Left lung (tissue), 10 donors: Measurements from ENCODE around the gene HLA-A. TPM values are rescaled to one million over a fixed set of nuclear protein-coding genes. Genes with fewer than 3 reads are reported as not detected.
"Not testable (repeated sequence)": the region's sequence is repeated elsewhere in the genome, so short reads cannot be mapped to it uniquely, and the experiment has no call there.

Source experiments
- ATAC-seq: fragments of 200-7000 bp; cut with Tn5 transposase; one replicate; pipeline ENCODE4 v1.9.1; 2020; ENCODE audit warnings: moderate library complexity
- DNase-seq, 4 donors: peaks; one replicate each; pipeline ENCODE4 v3.0.0-alpha.2; 2013 to 2020
- H3K27ac ChIP-seq, 2 donors: fragments of 200-600 bp; sonication (generic) in 1 of 2; one replicate each; pipeline versions ENCODE4 v1.5.0 to v1.8.0; 2020 to 2021
- H3K27me3 ChIP-seq, 2 donors: fragments of 200-600 bp; sonication (generic) in 1 of 2; one replicate each; pipeline versions ENCODE4 v1.5.0 to v1.8.0; 2020 to 2021
- H3K36me3 ChIP-seq, 2 donors: fragments of 200-600 bp; sonication (generic) in 1 of 2; one replicate each; pipeline versions ENCODE4 v1.5.0 to v1.8.0; 2020 to 2021
- H3K4me1 ChIP-seq, 2 donors: fragments of 200-600 bp; one replicate each; pipeline ENCODE4 v1.8.0; 2021
- H3K4me3 ChIP-seq, 2 donors: fragments of 200-600 bp; sonication (generic) in 1 of 2; one replicate each; pipeline versions ENCODE4 v1.5.0 to v1.8.0; 2020 to 2021; ENCODE audit warnings: mild to moderate bottlenecking in 1 of 2
- H3K9me3 ChIP-seq, 2 donors: fragments of 200-600 bp; sonication (generic) in 1 of 2; one replicate each; pipeline versions ENCODE4 v1.5.0 to v1.8.0; 2020 to 2021
- intact Hi-C, 2 donors: fragments of 100-400 bp; cut with DNase I; formaldehyde crosslinking; loops; one replicate each; pipeline versions ENCODE4 v1.11.2 to v1.14.2; 2022
- polyA plus RNA-seq, 6 donors: library from polyadenylated mRNA; unstranded; fragments of 120-200 nt; gene quantifications; one replicate each; pipeline ENCODE4 v1.2.1, GENCODE V29; 2013; ENCODE audit not compliant: insufficient read length in 6 of 6
- total RNA-seq, 2 donors: library from RNA; stranded (reverse); fragmentation: NEBNext Ultra II Directional; extraction: Animal tissue kit (Norgen Biotek cat#: 25700); gene quantifications; one replicate each; pipeline ENCODE4 v1.2.1, GENCODE V29; 2021
- TF ChIP-seq, protein P1 (sequence below), 2 donors: fragments of 200-600 bp; sonication (generic) in 1 of 2; IDR thresholded peaks; one replicate each; pipeline versions ENCODE4 v1.5.0 to v1.8.0; 2021; ENCODE audit warnings: antibody characterized with exemption in 2 of 2
- donor health status: DM: no; HTN: yes; CAD: no.
- donor health status: DM: no; HTN: no; CAD: no.

HLA-A gene
- total and polyA plus RNA-seq, 8 donors, result 218 to 1,150 (median 275) TPM

DNA sequence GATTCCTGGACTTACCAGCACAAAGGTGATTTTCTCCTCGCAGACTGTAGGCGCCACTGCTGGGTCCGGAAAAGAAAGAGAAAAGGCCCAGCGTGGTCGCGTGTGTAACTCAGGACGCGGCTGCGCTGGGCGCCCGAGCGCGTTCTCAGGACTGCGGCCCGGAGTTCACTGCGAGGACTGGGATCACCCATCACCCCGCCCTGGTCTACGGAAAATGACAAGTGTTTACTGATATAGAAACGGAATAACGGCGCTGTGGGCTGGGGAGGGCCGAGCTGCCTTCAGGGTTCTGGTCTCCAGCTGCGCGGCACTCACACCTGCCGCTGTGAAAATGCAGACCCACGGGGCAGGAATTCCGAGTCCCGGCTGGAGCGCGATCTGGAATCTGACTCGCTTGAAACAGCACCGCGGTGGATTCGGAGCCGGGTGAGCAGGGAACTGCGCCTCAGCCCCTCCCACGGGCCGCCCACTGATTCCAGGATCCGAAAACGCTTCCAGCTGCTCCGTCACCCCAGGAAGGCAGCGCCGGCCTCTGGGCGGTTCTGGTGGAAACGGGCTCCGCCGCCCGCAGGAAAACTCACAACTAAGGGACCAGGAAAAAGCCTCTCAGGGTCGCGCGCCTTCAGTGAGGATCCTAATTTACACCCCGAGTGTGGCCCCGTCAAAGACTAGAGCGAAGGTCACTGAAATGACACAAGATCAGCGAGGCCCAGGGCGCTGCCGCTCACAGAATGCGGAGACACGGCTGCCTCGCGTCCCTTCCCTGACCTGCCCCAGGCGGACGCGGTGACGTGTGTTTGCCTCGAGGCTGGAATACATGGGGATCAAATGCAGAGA is 34.5 kb downstream of the HLA-A start:
- Histone ChIP-seq H3K27ac (peak overlapping the region; percentile 82 to 92), H3K4me1 (peaks cover 7 to 36% of the 10 kb centered on the region in 2 donors), H3K27me3 (peaks cover 0 to 40% of the 10 kb centered on the region in 2 donors), H3K9me3 (no peaks in the 10 kb centered on the region), H3K36me3 (no peaks in the 10 kb centered on the region), H3K4me3 (peak overlapping the region; percentile 37 to 53)
- TF ChIP-seq, protein P1, sequence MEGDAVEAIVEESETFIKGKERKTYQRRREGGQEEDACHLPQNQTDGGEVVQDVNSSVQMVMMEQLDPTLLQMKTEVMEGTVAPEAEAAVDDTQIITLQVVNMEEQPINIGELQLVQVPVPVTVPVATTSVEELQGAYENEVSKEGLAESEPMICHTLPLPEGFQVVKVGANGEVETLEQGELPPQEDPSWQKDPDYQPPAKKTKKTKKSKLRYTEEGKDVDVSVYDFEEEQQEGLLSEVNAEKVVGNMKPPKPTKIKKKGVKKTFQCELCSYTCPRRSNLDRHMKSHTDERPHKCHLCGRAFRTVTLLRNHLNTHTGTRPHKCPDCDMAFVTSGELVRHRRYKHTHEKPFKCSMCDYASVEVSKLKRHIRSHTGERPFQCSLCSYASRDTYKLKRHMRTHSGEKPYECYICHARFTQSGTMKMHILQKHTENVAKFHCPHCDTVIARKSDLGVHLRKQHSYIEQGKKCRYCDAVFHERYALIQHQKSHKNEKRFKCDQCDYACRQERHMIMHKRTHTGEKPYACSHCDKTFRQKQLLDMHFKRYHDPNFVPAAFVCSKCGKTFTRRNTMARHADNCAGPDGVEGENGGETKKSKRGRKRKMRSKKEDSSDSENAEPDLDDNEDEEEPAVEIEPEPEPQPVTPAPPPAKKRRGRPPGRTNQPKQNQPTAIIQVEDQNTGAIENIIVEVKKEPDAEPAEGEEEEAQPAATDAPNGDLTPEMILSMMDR (IDR thresholded peaks at IDR 0.05), result no peak
- intact Hi-C loops, result no loop called here
- peak; percentile 96 for ATAC-seq
- DNase-seq, result peak in 3 of 4 donors; percentile 69 to 93 (median 88)

DNA sequence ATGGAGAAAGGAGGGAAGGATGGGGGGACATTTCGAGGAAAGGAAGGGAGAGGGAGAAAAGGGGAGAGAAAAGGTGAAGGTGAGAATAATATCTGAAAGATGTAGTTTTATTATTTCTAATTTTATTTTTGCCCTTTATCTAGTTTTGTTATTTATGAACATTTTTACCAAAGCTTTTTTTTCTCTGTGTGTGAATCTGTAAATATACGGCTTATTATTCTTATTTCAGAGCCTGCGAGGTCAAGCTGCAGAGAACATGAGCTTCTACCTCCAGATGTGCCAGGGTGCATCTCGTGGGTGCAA is 35.0 kb downstream of the HLA-A start:
- Histone ChIP-seq H3K4me3 (peak overlapping the region; percentile 37 to 53), H3K27ac (peak overlapping the region; percentile 82 to 92), H3K9me3 (no peaks in the 10 kb centered on the region), H3K4me1 (peaks cover 7 to 36% of the 10 kb centered on the region in 2 donors), H3K36me3 (no peaks in the 10 kb centered on the region), H3K27me3 (peaks cover 0 to 40% of the 10 kb centered on the region in 2 donors)
- intact Hi-C loops, result no loop called here
- TF ChIP-seq, protein P1 (IDR thresholded peaks at IDR 0.05), result no peak
- DNase-seq (no peak), ATAC-seq (no peak)

DNA sequence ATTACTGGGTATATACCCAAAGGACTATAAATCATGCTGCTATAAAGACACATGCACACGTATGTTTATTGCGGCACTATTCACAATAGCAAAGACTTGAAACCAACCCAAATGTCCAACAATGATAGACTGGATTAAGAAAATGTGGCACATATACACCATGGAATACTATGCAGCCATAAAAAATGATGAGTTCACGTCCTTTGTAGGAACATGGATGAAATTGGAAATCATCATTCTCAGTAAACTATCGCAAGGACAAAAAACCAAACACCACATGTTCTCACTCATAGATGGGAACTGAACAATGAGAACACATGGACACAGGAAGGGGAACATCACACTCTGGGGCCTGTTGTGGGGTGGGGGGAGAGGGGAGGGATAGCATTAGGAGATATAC is 37.7 kb downstream of the HLA-A start:
- ATAC-seq, H3K9me3 ChIP-seq, H3K27ac ChIP-seq, H3K36me3 ChIP-seq, intact Hi-C loops, H3K4me3 ChIP-seq, DNase-seq: not testable (repeated sequence)
- Histone ChIP-seq H3K4me1 (peaks cover 7 to 23% of the 10 kb centered on the region in 2 donors), H3K27me3 (peaks cover 0 to 33% of the 10 kb centered on the region in 2 donors)

DNA sequence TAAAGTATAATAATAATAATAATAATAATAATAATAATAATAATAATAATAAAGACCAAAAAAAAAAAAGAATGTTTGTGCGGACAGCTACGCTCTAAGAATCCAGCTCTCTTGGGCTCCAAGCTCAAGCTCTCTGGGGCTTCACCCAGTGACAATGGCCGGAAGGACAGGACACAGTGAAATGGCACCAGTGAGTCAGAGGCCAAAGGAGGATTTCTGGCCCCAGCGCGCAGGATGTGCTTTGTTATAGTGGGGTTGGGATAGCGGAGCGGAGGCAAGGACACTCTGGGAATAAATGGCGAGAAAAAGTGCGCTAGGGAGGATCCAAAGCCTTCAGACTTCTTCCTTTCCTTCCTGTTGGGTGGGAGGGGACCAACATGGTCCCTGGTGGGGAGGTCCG is 38.2 kb downstream of the HLA-A start:
- Histone ChIP-seq H3K36me3 (no peaks in the 10 kb centered on the region), H3K9me3 (no peaks in the 10 kb centered on the region), H3K4me1 (peaks cover 5 to 18% of the 10 kb centered on the region in 2 donors), H3K27me3 (peaks cover 0 to 28% of the 10 kb centered on the region in 2 donors), H3K4me3 (no peak overlapping the region), H3K27ac (no peak overlapping the region)
- DNase-seq, result no peak
- ATAC-seq, result no peak
- TF ChIP-seq, protein P1 (IDR thresholded peaks at IDR 0.05), result no peak
- intact Hi-C loops, result no loop called here

DNA sequence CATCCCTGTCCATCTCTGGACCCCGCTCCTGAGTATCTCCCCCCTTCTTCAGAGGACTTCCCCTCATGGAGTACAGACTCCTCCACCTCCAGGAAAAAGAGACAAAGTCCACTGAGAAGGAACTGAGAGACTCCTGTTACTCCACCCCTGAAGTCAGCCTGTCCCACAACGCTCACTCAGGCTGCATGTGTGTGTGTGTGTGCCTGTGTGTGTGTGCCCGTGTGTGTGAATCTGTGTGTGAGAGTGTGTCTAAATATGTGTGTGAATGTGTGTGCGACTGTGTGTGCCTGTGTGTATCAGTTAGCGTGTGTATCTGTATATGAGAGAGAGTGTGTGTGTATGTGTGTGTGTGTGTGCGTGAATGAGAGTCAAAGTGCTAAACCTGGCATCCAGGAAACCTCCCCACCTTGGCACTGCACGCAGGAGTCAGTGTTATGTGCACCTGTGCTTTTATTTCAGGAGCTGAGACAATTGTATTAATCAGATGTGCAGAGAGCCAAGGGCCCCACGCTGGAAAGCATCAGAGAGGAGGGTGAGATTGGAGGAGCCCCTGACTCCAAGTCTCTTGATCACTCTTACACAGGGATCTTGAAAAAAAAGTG is 39.0 kb downstream of the HLA-A start:
- Histone ChIP-seq H3K27ac (no peak overlapping the region), H3K4me1 (peaks cover 0 to 10% of the 10 kb centered on the region in 2 donors), H3K9me3 (no peaks in the 10 kb centered on the region), H3K27me3 (peaks cover 0 to 20% of the 10 kb centered on the region in 2 donors), H3K4me3 (no peak overlapping the region), H3K36me3 (no peaks in the 10 kb centered on the region)
- intact Hi-C loops, result no loop called here
- ATAC-seq (no peak), DNase-seq (no peak)
- TF ChIP-seq, protein P1 (IDR thresholded peaks at IDR 0.05), result no peak
